IPS-18a (cell line): ENCODE measurements around the gene TMEM95.
A peak's percentile ranks its signal among the peaks of the same experiment; 100 is the strongest.

Experiments
- H3K27ac ChIP-seq: one replicate; pipeline ENCODE4 v1.5.1; 2013; ENCODE audit warnings: low read length
- H3K27me3 ChIP-seq: one replicate; pipeline ENCODE4 v1.6.1; 2013; ENCODE audit warnings: mild to moderate bottlenecking, low read length; ENCODE audit not compliant: control insufficient read depth, insufficient read depth
- H3K36me3 ChIP-seq: one replicate; pipeline ENCODE4 v1.6.1; 2013; ENCODE audit warnings: low read depth, low read length; ENCODE audit not compliant: control insufficient read depth
- H3K4me1 ChIP-seq: one replicate; pipeline ENCODE4 v1.6.1; 2013; ENCODE audit warnings: low read depth, low read length; ENCODE audit not compliant: control insufficient read depth
- H3K4me3 ChIP-seq: one replicate; pipeline ENCODE4 v1.5.1; 2013; ENCODE audit warnings: low read length
- H3K9ac ChIP-seq: one replicate; pipeline ENCODE4 v1.6.1; 2013; ENCODE audit warnings: mild to moderate bottlenecking, low read length, moderate library complexity
- H3K9me3 ChIP-seq: one replicate; pipeline ENCODE4 v1.6.1; 2013; ENCODE audit warnings: low read depth, low read length; ENCODE audit not compliant: control insufficient read depth

The TMEM95 gene

DNA sequence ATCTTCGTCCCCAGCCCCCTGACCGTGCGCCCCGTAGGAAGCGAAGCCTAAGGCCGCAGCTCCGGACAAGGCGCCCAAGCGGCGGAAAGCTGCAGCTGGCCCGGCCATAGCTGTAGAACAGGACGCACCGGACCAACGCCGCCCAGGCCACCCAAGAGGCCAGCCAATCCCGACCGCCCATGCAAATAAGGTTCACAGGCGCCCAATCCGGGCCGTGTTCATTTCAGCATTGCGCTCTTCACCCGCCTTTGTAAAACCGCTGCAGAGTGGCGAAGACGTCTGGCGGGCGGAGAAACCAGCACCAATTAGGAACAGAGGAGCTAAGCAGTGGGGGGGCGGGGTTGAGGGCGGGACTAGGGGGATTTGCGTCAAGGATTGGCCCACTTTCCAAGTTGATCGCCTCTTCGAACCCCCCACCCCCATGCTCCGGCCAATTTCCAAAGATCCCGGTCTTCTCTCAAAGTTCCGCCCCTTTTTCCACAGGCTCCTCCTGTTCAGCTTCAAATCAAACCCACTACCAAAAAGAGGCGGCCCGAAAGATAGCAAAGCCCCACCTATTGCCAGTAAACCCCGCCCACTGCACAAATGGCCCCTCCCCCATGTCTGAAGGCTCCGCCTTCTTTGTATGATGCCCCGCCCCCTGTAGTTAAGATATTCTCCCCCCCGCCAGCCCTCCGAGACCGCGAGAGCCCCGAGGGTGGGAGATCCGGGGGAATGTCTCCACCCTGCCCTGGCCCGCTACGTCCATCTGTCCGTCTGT lies 49.2 kb downstream of the TMEM95 start, which contains the start of gene TMEM256:
TMEM256 (minus strand) TSS at position 121 of the 760 bp plus-strand sequence; CDS start at position 108, 13 bp downstream.
- H3K36me3 ChIP-seq = peaks cover 5% of the 10 kb centered on the region
- peak within 1 kb of the TSS; percentile 88 for H3K4me3 ChIP-seq
- H3K27ac ChIP-seq = peak within 1 kb of the TSS; percentile 43
- H3K27me3 ChIP-seq = no peaks in the 10 kb centered on the region
- H3K4me1 ChIP-seq = peaks cover 23% of the 10 kb centered on the region
- H3K9me3 ChIP-seq = no peaks in the 10 kb centered on the region
- H3K9ac ChIP-seq = peak within 1 kb of the TSS; percentile 72

DNA sequence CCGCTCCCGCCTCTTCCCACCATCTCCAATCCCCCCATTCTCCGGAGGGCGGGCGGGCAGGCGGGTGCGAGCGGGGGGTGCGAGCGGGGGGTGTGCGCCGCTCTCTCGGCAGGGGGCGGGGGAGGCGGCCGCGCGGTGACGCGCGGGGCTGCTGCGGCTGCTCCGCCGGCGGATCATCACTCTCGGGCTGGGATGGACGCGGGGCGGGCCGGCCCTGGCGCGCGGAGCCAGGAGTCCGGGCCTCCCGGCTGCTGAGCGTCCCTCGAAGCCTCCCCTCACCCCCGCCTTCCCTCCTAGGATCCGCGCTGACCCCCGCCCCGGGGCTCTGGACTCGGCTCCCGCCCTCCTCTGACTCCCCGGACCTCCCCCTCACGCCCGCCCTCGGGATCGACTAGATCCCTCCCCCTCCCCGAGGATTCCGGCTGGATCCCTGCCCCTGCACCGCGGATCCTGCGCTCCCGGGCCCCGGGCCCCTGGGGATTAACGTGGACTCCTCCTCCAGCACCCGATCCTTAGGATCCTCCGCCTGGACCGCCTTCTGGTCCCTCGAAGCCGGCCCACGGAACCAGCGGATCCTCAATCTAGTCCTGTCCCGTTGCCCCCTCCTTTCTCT lies 49.9 kb downstream of the TMEM95 start:
- H3K4me1 ChIP-seq = peaks cover 23% of the 10 kb centered on the region
- H3K27ac ChIP-seq = no peak overlapping the region
- no peaks in the 10 kb centered on the region for H3K27me3 ChIP-seq
- peak overlapping the region; percentile 87 for H3K4me3 ChIP-seq
- H3K9ac ChIP-seq = peak overlapping the region; percentile 47
- peaks cover 12% of the 10 kb centered on the region for H3K36me3 ChIP-seq
- H3K9me3 ChIP-seq = no peaks in the 10 kb centered on the region

DNA sequence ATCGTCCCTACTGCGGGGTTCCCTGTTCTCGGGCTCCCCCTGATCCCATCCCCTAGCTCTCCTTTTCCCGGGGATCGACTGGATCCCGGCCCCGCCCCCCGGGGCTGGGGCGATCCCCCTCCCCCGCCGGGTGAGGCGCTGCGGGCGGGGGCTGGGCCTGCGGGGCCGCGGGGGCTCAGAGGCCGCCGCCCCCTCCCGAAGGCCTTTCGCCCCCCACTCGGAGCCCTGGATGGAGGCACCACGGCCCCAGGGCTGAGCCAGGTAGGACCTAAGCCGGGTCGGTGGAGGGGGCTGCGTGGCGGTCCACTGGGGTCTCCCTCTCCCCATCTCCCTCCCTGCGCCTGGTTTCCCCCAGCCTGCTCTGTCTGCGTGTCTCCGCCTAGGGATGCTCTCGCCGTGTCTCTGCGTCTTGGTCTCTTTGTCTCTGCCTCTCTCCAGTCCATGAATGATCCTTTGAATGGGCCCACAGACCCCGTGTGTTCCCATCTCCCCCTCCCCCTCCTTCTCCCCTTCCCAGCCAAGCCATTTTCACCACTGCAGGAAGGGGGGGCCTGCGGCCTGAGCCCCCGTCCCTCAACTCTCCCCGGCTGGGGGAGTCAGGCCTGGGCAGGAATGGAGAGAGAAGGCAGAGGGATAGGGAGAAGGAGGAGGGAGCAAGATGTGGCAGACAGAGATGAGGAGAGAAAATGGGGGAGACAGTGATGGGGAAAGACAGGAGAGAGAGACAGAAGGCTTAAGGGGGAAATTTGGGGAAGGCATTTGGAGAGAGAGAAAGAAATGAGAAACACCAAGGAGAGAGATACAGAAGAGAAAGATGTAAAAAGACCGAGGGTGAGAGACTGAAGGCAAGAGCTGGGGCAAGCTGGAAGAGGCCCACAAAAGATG lies 50.6 kb downstream of the TMEM95 start:
- Histone ChIP-seq H3K27ac (no peak overlapping the region), H3K36me3 (peaks cover 19% of the 10 kb centered on the region), H3K4me1 (peaks cover 23% of the 10 kb centered on the region), H3K4me3 (peak overlapping the region; percentile 87), H3K9ac (peak overlapping the region; percentile 47), H3K27me3 (no peaks in the 10 kb centered on the region), H3K9me3 (no peaks in the 10 kb centered on the region)

DNA sequence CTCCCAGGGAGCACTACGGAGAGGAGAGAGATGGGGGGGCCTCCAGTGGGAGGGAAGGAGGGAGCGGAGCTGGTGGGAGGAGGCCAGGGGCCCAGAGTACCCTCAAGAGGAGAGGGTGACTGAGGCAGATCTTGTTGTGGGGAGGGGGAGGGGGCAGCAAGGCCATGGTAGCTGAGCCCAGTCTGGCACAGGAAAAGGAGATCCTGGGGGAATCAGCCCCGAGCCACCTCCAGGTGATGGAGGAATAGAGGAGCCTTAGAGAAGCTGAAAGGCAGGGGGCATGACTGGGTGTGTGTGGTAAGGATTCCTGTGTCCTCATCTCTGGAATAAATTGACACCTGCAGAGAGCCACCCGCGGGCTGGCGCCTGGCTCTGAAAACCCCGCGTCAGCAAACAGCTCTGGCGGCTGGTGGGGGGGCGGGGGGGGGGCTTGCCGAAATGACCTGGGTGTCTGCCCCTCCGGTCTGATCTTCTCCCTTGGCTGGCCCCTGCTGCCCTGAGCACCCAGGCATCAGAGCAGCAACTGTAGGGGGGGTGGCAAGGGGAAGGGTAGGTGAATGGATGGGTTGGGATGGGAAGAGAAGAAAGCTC lies 51.4 kb downstream of the TMEM95 start:
- Histone ChIP-seq H3K27ac (no peak overlapping the region), H3K9ac (peak overlapping the region; percentile 47), H3K36me3 (peaks cover 19% of the 10 kb centered on the region), H3K4me3 (peak overlapping the region; percentile 87), H3K27me3 (no peaks in the 10 kb centered on the region), H3K9me3 (no peaks in the 10 kb centered on the region), H3K4me1 (peaks cover 23% of the 10 kb centered on the region)
